HEK293 (cell line): ENCODE measurements around the gene DNAJB4.

Source experiments
- CTCF ChIA-PET: fragments of 350-600 bp; formaldehyde crosslinking; extraction: SDS; loops from one replicate; lab custom pipeline; 2021; ENCODE audit warnings: antibody characterized with exemption; lab: Yijun Ruan, JAX
- POLR2A ChIA-PET: fragments of 300-600 bp; formaldehyde crosslinking; extraction: SDS; loops from one replicate; lab custom pipeline; 2020; ENCODE audit warnings: antibody characterized with exemption, inconsistent platforms; lab: Yijun Ruan, JAX
- H3K27ac ChIP-seq: fragments of 200-500 bp; sonication (Bioruptor generic); 2 replicates; pipeline ENCODE4 v1.5.1; 2014; ENCODE audit warnings: low read depth, low read length, control low read depth, inconsistent platforms; ENCODE audit errors: extremely low read depth
- H3K36me3 ChIP-seq, 2 experiments: fragments of 200-500 bp in 1 of 2; sonication (Bioruptor generic) in 1 of 2; 1 replicate in 1 of 2; 2 replicates in 1 of 2; pipeline ENCODE4 v1.5.1; 2014 to 2017; ENCODE audit warnings: inconsistent platforms in 2 of 2, low read length in 2 of 2; ENCODE audit not compliant: control insufficient read depth in 2 of 2, insufficient read depth in 1 of 2
- H3K4me1 ChIP-seq: fragments of 200-500 bp; sonication (Bioruptor generic); 2 replicates; pipeline ENCODE4 v1.5.1; 2014; ENCODE audit warnings: mild to moderate bottlenecking, low read length, inconsistent platforms; ENCODE audit not compliant: control insufficient read depth, insufficient read depth
- H3K4me3 ChIP-seq: 2 replicates; pipeline ENCODE4 v1.5.1; 2011; ENCODE audit warnings: low read depth, mild to moderate bottlenecking, control low read depth, low read length, moderate library complexity
- H3K9me3 ChIP-seq: fragments of 200-500 bp; sonication (Bioruptor generic); 2 replicates; pipeline ENCODE4 v1.5.1; 2014; ENCODE audit warnings: low read depth, low read length, inconsistent platforms; ENCODE audit not compliant: control insufficient read depth, insufficient read depth
- BCL11A ChIP-seq: fragments of 450-650 bp; formaldehyde crosslinking; IDR thresholded peaks from 2 replicates; pipeline ENCODE4 v1.5.1; 2016; ENCODE audit warnings: low read depth, missing biosample characterization, missing genetic modification characterization
- FEZF1 ChIP-seq: fragments of 450-650 bp; formaldehyde crosslinking; IDR thresholded peaks from 2 replicates; pipeline ENCODE4 v1.5.1; 2016; ENCODE audit warnings: missing biosample characterization, missing genetic modification characterization
- IKZF3 ChIP-seq: fragments of 450-650 bp; IDR thresholded peaks from 2 replicates; pipeline ENCODE4 v1.5.0; 2018; ENCODE audit warnings: missing biosample characterization, mild to moderate bottlenecking, missing genetic modification characterization, moderate library complexity
- INSM2 ChIP-seq: fragments of 450-650 bp; formaldehyde crosslinking; IDR thresholded peaks from 2 replicates; pipeline ENCODE4 v1.5.1; 2016; ENCODE audit warnings: missing biosample characterization, missing genetic modification characterization
- KLF8 ChIP-seq: fragments of 450-650 bp; formaldehyde crosslinking; IDR thresholded peaks from 2 replicates; pipeline ENCODE4 v1.5.1; 2016; ENCODE audit warnings: missing biosample characterization, missing genetic modification characterization
- KLF9 ChIP-seq: fragments of 450-650 bp; formaldehyde crosslinking; IDR thresholded peaks from 2 replicates; pipeline ENCODE4 v1.5.1; 2016; ENCODE audit warnings: missing biosample characterization, missing genetic modification characterization, low read depth
- OSR2 ChIP-seq: fragments of 450-650 bp; formaldehyde crosslinking; IDR thresholded peaks from 2 replicates; pipeline ENCODE4 v1.5.1; 2016; ENCODE audit warnings: missing biosample characterization, missing genetic modification characterization
- PRDM1 ChIP-seq: fragments of 450-650 bp; formaldehyde crosslinking; IDR thresholded peaks from 2 replicates; pipeline ENCODE4; 2016; ENCODE audit warnings: missing biosample characterization, missing genetic modification characterization
- SALL2 ChIP-seq: fragments of 450-650 bp; formaldehyde crosslinking; IDR thresholded peaks from 2 replicates; pipeline ENCODE4 v1.5.0; 2017; ENCODE audit warnings: missing biosample characterization, mild to moderate bottlenecking, missing genetic modification characterization, borderline replicate concordance
- ZFP37 ChIP-seq: fragments of 450-650 bp; formaldehyde crosslinking; IDR thresholded peaks from 2 replicates; pipeline ENCODE4 v1.5.1; 2016; ENCODE audit warnings: missing biosample characterization, missing genetic modification characterization
- ZFP69B ChIP-seq: fragments of 450-650 bp; formaldehyde crosslinking; IDR thresholded peaks from 2 replicates; pipeline ENCODE4 v1.5.1; 2016; ENCODE audit warnings: missing biosample characterization, missing genetic modification characterization
- ZNF133 ChIP-seq: fragments of 450-650 bp; formaldehyde crosslinking; IDR thresholded peaks from 2 replicates; pipeline ENCODE4 v1.5.1; 2016; ENCODE audit warnings: missing biosample characterization, missing genetic modification characterization
- ZNF16 ChIP-seq: fragments of 450-650 bp; formaldehyde crosslinking; IDR thresholded peaks from 2 replicates; pipeline ENCODE4 v1.5.1; 2016; ENCODE audit warnings: low read depth, missing biosample characterization, missing genetic modification characterization
- ZNF266 ChIP-seq: fragments of 450-650 bp; formaldehyde crosslinking; IDR thresholded peaks from 2 replicates; pipeline ENCODE4 v1.5.1; 2016; ENCODE audit warnings: missing biosample characterization, missing genetic modification characterization, low read depth
- ZNF335 ChIP-seq: fragments of 450-650 bp; formaldehyde crosslinking; conservative IDR thresholded peaks from 2 replicates; pipeline ENCODE4 v1.5.1; 2016; ENCODE audit warnings: missing biosample characterization, missing genetic modification characterization
- ZNF350 ChIP-seq: fragments of 450-650 bp; formaldehyde crosslinking; IDR thresholded peaks from 2 replicates; pipeline ENCODE4 v1.5.0; 2017; ENCODE audit warnings: missing biosample characterization, mild to moderate bottlenecking, missing genetic modification characterization
- ZNF521 ChIP-seq: fragments of 450-650 bp; formaldehyde crosslinking; IDR thresholded peaks from 2 replicates; pipeline ENCODE4 v1.5.1; 2017; ENCODE audit warnings: missing biosample characterization, mild to moderate bottlenecking, missing genetic modification characterization
- ZNF600 ChIP-seq: fragments of 450-650 bp; formaldehyde crosslinking; IDR thresholded peaks from 2 replicates; pipeline ENCODE4 v1.5.1; 2016; ENCODE audit warnings: missing biosample characterization, missing genetic modification characterization
- ZNF747 ChIP-seq: fragments of 450-650 bp; formaldehyde crosslinking; IDR thresholded peaks from 2 replicates; pipeline ENCODE4 v1.5.1; 2016; ENCODE audit warnings: missing biosample characterization, missing genetic modification characterization
- ZSCAN5A ChIP-seq: fragments of 450-650 bp; formaldehyde crosslinking; IDR thresholded peaks from 2 replicates; pipeline ENCODE4 v1.5.1; 2016; ENCODE audit warnings: missing biosample characterization, missing genetic modification characterization
- TF ChIP-seq, protein P1 (sequence below): fragments of 450-650 bp; formaldehyde crosslinking; IDR thresholded peaks from 2 replicates; pipeline ENCODE4 v1.5.1; 2016; ENCODE audit warnings: missing biosample characterization, missing genetic modification characterization, borderline replicate concordance
- TF ChIP-seq, protein P2 (sequence below): fragments of 450-650 bp; formaldehyde crosslinking; IDR thresholded peaks from 2 replicates; pipeline ENCODE4 v1.5.1; 2016; ENCODE audit warnings: missing biosample characterization, missing genetic modification characterization

The DNAJB4 gene

DNA sequence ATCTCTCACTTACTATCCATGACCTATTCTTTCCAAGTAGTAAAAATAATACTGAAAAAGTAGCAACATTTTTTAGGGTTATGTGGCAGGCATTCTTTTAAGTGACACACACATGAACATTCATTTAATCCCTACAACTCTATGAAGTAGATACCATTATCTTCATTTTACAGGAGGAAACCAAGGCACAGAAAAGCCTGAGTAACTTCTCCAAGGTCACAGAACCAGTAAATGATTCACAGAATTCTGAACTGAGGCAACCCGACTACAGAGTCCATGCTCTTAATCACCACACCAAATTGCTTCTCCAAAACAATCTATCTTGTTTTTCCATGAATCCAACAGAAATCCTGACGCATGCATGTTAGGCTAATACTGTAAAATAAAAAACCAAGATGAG lies 43.3 kb upstream of the DNAJB4 start:
- CTCF ChIA-PET = no interaction called here
- peaks cover 85 to 100% of the 10 kb centered on the region in 2 experiments for H3K36me3 ChIP-seq
- no peak for TF ChIP-seq SALL2
- no peak for TF ChIP-seq FEZF1 (tag by site-specific recombination)
- no peak for TF ChIP-seq ZNF350 (tag by site-specific recombination)
- H3K9me3 ChIP-seq = no peaks in the 10 kb centered on the region
- no peak overlapping the region for H3K4me3 ChIP-seq
- H3K4me1 ChIP-seq = no peaks in the 10 kb centered on the region
- POLR2A ChIA-PET = no interaction called here
- H3K27ac ChIP-seq = no peak overlapping the region

DNA sequence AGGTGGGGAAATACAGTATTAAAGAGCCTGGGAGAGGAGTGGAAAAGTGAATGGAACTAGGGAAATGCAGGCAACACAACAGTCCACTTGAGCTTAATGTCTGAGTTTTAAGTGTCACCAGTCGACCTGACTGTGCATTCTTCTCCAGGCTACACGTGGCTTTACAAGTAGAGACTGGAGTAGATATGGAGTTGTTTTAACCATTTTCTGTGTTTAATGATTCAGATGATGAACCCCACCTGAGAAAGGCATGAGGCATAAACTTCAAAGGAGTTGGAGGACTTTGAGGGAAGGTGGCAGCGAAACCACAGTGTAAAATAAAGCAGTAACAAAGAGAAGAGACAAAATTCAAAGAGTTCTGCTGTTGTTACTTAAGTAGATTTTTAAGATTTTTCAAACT lies 38.4 kb upstream of the DNAJB4 start:
- no peaks in the 10 kb centered on the region for H3K9me3 ChIP-seq
- no peaks in the 10 kb centered on the region for H3K4me1 ChIP-seq
- CTCF ChIA-PET = no interaction called here
- TF ChIP-seq PRDM1 (0 out of 2 replicates have a peak, but pooled peaks have one; percentile 3), ZNF266 (tag by site-specific recombination) (no peak)
- H3K36me3 ChIP-seq = peaks cover 86 to 96% of the 10 kb centered on the region in 2 experiments
- POLR2A ChIA-PET = interaction anchor here (1.2 kb wide), 1 partner anchor 38 kb away, joined by 3 read pairs; the partner anchor contains the start of gene DNAJB4
- H3K4me3 ChIP-seq = no peak overlapping the region
- no peak overlapping the region for H3K27ac ChIP-seq

DNA sequence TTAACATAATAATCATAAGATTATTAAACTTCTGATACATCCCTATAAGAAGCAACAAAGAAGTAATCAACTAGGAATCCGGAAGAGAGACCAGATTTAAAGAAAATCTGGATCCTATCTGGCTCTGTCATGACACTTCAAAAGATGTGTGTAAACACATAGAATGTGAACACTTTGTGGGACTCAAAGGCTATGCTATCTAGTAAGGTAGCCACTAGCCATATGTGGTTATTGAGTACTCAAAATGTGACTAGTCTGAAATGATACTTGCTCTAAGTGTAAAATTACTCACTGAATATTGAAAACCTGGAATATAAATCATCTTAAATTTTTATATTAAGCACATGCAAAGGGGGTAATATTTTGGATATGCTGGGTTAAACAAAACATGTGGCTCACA lies 34.5 kb upstream of the DNAJB4 start:
- no peak overlapping the region for H3K27ac ChIP-seq
- H3K4me1 ChIP-seq = no peaks in the 10 kb centered on the region
- H3K36me3 ChIP-seq = peaks cover 50 to 74% of the 10 kb centered on the region in 2 experiments
- H3K4me3 ChIP-seq = no peak overlapping the region
- ChIA-PET POLR2A (no interaction called here), CTCF (interaction anchor here (0.9 kb wide), 1 partner anchor 232 kb away, joined by 3 read pairs; no protein-coding TSS in a partner anchor)
- H3K9me3 ChIP-seq = no peaks in the 10 kb centered on the region
- TF ChIP-seq ZNF133 (tag by site-specific recombination) (no peak), BCL11A (no peak), KLF8 (tag by site-specific recombination) (no peak), KLF9 (tag by site-specific recombination) (no peak), ZNF521 (no peak), OSR2 (tag by site-specific recombination) (no peak), IKZF3 (no peak), ZFP37 (tag by site-specific recombination) (no peak), ZNF335 (tag by site-specific recombination) (no peak), ZSCAN5A (tag by site-specific recombination) (no peak), ZNF747 (tag by site-specific recombination) (no peak), ZFP69B (tag by site-specific recombination) (no peak), ZNF600 (tag by site-specific recombination) (no peak), ZNF16 (tag by site-specific recombination) (no peak), INSM2 (tag by site-specific recombination) (no peak)
- TF ChIP-seq, protein P1, sequence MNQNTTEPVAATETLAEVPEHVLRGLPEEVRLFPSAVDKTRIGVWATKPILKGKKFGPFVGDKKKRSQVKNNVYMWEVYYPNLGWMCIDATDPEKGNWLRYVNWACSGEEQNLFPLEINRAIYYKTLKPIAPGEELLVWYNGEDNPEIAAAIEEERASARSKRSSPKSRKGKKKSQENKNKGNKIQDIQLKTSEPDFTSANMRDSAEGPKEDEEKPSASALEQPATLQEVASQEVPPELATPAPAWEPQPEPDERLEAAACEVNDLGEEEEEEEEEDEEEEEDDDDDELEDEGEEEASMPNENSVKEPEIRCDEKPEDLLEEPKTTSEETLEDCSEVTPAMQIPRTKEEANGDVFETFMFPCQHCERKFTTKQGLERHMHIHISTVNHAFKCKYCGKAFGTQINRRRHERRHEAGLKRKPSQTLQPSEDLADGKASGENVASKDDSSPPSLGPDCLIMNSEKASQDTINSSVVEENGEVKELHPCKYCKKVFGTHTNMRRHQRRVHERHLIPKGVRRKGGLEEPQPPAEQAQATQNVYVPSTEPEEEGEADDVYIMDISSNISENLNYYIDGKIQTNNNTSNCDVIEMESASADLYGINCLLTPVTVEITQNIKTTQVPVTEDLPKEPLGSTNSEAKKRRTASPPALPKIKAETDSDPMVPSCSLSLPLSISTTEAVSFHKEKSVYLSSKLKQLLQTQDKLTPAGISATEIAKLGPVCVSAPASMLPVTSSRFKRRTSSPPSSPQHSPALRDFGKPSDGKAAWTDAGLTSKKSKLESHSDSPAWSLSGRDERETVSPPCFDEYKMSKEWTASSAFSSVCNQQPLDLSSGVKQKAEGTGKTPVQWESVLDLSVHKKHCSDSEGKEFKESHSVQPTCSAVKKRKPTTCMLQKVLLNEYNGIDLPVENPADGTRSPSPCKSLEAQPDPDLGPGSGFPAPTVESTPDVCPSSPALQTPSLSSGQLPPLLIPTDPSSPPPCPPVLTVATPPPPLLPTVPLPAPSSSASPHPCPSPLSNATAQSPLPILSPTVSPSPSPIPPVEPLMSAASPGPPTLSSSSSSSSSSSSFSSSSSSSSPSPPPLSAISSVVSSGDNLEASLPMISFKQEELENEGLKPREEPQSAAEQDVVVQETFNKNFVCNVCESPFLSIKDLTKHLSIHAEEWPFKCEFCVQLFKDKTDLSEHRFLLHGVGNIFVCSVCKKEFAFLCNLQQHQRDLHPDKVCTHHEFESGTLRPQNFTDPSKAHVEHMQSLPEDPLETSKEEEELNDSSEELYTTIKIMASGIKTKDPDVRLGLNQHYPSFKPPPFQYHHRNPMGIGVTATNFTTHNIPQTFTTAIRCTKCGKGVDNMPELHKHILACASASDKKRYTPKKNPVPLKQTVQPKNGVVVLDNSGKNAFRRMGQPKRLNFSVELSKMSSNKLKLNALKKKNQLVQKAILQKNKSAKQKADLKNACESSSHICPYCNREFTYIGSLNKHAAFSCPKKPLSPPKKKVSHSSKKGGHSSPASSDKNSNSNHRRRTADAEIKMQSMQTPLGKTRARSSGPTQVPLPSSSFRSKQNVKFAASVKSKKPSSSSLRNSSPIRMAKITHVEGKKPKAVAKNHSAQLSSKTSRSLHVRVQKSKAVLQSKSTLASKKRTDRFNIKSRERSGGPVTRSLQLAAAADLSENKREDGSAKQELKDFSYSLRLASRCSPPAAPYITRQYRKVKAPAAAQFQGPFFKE (tag by site-specific recombination) = no peak
- TF ChIP-seq, protein P2, sequence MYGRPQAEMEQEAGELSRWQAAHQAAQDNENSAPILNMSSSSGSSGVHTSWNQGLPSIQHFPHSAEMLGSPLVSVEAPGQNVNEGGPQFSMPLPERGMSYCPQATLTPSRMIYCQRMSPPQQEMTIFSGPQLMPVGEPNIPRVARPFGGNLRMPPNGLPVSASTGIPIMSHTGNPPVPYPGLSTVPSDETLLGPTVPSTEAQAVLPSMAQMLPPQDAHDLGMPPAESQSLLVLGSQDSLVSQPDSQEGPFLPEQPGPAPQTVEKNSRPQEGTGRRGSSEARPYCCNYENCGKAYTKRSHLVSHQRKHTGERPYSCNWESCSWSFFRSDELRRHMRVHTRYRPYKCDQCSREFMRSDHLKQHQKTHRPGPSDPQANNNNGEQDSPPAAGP (tag by site-specific recombination) = no peak
